ENCODE measurements around the gene WDR36. TPM values are rescaled to one million over a fixed set of nuclear protein-coding genes. Genes with fewer than 3 reads are reported as not detected.
A peak's percentile ranks its signal among the peaks of the same experiment; 100 is the strongest.

Gene WDR36
- total RNA-seq, 4 donors from 2014 or later: 13.6 to 28.2 (median 22.3) TPM

DNA sequence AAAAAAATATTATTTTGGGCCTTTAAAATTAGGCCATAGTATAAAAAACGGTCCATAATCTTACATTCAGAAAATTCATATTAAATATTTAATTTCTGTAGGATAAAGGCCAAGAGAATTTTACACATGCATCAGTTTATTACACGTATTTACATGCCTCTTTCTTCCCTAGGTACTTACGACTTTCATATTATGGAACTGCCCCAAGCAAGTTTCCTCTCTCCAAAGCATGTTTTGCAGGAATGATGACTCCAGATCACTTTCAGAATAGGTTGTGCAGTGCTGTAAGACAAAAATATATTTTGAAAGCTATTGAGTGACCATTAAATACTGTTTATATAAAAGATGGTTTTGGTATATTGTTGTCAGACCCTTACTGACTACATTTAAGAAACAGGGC lies 61.8 kb downstream of the WDR36 start:
- intact Hi-C loops (cut with DNase I; ENCODE audit: low total_unique reads): loop anchor here (10.0 kb wide), 1 partner anchor 121 kb away; no protein-coding TSS in a partner anchor
- H3K9me3 ChIP-seq: no peaks in the 10 kb centered on the region
- in situ Hi-C loops (cut with MboI; ENCODE audit: low sequenced_read_pairs in 4 of 4): loop anchor here (25.0 kb wide), 2 partner anchors 983 to 1008 kb away; no protein-coding TSS in a partner anchor
- no peaks in the 10 kb centered on the region for H3K27me3 ChIP-seq
- no peaks in the 10 kb centered on the region for H3K36me3 ChIP-seq
- ATAC-seq (no peak), DNase-seq (no peak)
- H3K4me1 ChIP-seq: no peaks in the 10 kb centered on the region
- no peak overlapping the region for H3K4me3 ChIP-seq
- TF ChIP-seq POLR2A (IDR thresholded peaks at IDR 0.05): no peak
- TF ChIP-seq, protein P1, sequence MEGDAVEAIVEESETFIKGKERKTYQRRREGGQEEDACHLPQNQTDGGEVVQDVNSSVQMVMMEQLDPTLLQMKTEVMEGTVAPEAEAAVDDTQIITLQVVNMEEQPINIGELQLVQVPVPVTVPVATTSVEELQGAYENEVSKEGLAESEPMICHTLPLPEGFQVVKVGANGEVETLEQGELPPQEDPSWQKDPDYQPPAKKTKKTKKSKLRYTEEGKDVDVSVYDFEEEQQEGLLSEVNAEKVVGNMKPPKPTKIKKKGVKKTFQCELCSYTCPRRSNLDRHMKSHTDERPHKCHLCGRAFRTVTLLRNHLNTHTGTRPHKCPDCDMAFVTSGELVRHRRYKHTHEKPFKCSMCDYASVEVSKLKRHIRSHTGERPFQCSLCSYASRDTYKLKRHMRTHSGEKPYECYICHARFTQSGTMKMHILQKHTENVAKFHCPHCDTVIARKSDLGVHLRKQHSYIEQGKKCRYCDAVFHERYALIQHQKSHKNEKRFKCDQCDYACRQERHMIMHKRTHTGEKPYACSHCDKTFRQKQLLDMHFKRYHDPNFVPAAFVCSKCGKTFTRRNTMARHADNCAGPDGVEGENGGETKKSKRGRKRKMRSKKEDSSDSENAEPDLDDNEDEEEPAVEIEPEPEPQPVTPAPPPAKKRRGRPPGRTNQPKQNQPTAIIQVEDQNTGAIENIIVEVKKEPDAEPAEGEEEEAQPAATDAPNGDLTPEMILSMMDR (IDR thresholded peaks at IDR 0.05 in 4 of 5, conservative IDR thresholded peaks at IDR 0.05 in 1 of 5): no peak
- H3K27ac ChIP-seq: no peak overlapping the region

DNA sequence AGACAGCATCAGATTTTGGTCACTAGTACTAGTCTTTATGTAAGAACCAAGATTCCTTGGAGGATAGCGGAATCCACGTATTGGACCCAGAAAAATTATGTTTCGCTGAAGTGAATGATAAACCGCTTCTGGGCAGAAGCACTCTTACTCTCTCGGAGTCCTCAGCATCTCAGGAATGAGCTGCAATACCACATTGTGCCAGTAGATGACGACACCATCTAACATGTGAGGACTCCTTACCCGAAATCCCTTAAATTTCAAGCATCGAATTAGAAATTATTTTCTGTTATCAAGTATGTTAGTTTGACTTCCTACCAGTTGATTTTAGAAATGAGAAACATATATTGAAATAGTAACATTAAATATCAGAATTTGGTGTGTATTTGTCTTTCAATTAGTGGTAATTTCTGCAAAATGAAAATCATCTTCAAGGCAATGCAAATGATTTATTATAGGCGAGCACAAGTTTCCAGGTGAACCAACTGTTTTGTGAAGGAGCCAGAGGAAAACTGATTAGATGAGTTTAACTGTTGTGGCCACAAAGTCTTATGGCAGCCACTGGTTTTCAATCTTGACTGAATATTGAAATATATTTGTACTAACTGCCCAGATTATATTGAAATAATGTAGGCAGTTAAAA lies 66.1 kb downstream of the WDR36 start:
- intact Hi-C loops (cut with DNase I; ENCODE audit: low total_unique reads) (loop anchor here (10.0 kb wide), 1 partner anchor 117 kb away; no protein-coding TSS in a partner anchor), in situ Hi-C loops (cut with MboI; ENCODE audit: low sequenced_read_pairs in 4 of 4) (loop anchor here (25.0 kb wide), 2 partner anchors 979 to 1004 kb away; no protein-coding TSS in a partner anchor)
- ATAC-seq: no peak

DNA sequence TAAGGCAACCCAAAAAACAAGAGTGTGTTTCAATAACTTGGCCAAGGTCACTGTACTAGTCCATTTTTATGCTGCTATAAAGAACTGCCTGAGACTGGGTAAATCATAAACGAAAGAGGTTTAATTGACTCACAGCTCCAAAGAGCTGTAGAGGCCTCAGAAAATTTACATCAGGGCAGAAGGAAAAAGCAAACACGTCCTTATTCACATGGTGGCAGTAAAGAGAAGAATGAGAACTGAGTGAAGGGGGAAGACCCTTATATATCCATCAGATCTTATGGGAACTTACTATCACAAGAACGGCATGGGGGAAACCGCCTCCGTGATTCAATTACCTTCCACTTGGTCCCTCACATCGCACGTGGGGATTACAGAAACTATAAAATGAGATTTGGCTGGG lies 67.7 kb downstream of the WDR36 start:
- H3K4me3 ChIP-seq: no peak overlapping the region
- in situ Hi-C loops (cut with MboI; ENCODE audit: low sequenced_read_pairs in 4 of 4): loop anchor here (25.0 kb wide), 2 partner anchors 977 to 1002 kb away; no protein-coding TSS in a partner anchor
- ATAC-seq (no peak), DNase-seq (no peak)
- H3K9me3 ChIP-seq: no peaks in the 10 kb centered on the region
- no peaks in the 10 kb centered on the region for H3K36me3 ChIP-seq
- H3K27me3 ChIP-seq: no peaks in the 10 kb centered on the region
- TF ChIP-seq POLR2A (IDR thresholded peaks at IDR 0.05): no peak
- TF ChIP-seq, protein P1 (IDR thresholded peaks at IDR 0.05 in 4 of 5, conservative IDR thresholded peaks at IDR 0.05 in 1 of 5): no peak
- H3K27ac ChIP-seq: no peak overlapping the region
- intact Hi-C loops (cut with DNase I; ENCODE audit: low total_unique reads): loop anchor here (10.0 kb wide), 1 partner anchor 115 kb away; no protein-coding TSS in a partner anchor
- no peaks in the 10 kb centered on the region for H3K4me1 ChIP-seq

More for the DNA sequence above, 66.1 kb downstream of the WDR36 start:
- no peak for TF ChIP-seq POLR2A (IDR thresholded peaks at IDR 0.05)
- TF ChIP-seq, protein P1 (IDR thresholded peaks at IDR 0.05 in 4 of 5, conservative IDR thresholded peaks at IDR 0.05 in 1 of 5): peak; percentile 72 to 93 (median 78)
- Histone ChIP-seq H3K4me3 (no peak overlapping the region), H3K36me3 (no peaks in the 10 kb centered on the region), H3K27me3 (no peaks in the 10 kb centered on the region), H3K27ac (no peak overlapping the region), H3K9me3 (no peaks in the 10 kb centered on the region), H3K4me1 (no peaks in the 10 kb centered on the region)
- DNase-seq: peak; percentile 5 to 16

DNA sequence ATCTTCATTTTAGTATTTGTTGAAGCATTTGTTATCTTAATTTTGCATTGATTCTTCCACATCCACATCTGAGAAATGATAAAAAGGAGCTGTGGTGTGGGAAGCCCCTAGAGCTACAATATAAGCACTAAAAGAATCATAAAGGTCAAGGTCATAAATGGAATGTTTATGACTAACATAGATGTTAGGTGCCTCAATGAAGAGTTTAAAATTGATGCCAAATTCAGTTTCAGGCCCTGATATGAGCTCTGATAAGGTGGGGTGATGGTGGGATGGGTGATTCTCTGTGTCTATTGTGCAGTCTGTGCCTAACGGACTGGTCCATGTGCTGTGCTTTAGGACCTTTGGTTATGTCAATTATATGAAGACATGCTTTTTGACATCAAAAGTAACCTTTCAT lies 70.9 kb downstream of the WDR36 start:
- TF ChIP-seq, protein P1 (IDR thresholded peaks at IDR 0.05 in 4 of 5, conservative IDR thresholded peaks at IDR 0.05 in 1 of 5): no peak
- TF ChIP-seq POLR2A (IDR thresholded peaks at IDR 0.05): no peak
- Histone ChIP-seq H3K27ac (no peak overlapping the region), H3K36me3 (no peaks in the 10 kb centered on the region), H3K4me3 (no peak overlapping the region), H3K27me3 (no peaks in the 10 kb centered on the region), H3K9me3 (no peaks in the 10 kb centered on the region), H3K4me1 (no peaks in the 10 kb centered on the region)
- DNase-seq (no peak), ATAC-seq (no peak)
- intact Hi-C loops (cut with DNase I; ENCODE audit: low total_unique reads): no loop called here
- in situ Hi-C loops (cut with MboI; ENCODE audit: low sequenced_read_pairs in 4 of 4): loop anchor here (25.0 kb wide), 2 partner anchors 974 to 999 kb away; no protein-coding TSS in a partner anchor
